Measurements from ENCODE around the gene NRTN. TPM values are rescaled to one million over a fixed set of nuclear protein-coding genes. Genes with fewer than 3 reads are reported as not detected.

NRTN gene
- total RNA-seq, 2 experiments from 2014 or later, result 0.49 to 3.2 TPM

DNA sequence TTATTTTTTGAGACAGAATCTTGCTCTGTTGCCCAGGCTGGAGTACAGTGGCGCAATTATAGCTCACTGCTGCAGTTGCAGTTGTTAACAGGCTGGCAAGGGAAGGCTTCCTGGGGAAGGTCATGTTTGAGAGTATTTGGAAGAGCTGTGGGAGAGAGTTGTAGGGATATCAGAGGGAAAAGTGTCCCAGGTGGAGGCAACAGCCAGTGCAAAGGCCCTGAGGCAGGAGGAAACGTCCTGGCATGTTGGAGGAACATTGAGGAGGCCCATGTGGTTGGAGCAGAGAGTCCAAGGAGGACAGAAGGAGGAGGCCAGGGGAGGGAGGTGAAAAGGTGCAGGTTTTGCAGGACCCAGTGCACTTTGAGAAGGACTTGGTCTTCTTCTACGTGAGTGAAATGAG is 11.7 kb upstream of the NRTN start:
- intact Hi-C loops (cut with micrococcal nuclease; ENCODE audit: unreplicated experiment), result loop anchor here (10.0 kb wide), 1 partner anchor 168 kb away; the partner anchor contains the start of genes SAFB and SAFB2

DNA sequence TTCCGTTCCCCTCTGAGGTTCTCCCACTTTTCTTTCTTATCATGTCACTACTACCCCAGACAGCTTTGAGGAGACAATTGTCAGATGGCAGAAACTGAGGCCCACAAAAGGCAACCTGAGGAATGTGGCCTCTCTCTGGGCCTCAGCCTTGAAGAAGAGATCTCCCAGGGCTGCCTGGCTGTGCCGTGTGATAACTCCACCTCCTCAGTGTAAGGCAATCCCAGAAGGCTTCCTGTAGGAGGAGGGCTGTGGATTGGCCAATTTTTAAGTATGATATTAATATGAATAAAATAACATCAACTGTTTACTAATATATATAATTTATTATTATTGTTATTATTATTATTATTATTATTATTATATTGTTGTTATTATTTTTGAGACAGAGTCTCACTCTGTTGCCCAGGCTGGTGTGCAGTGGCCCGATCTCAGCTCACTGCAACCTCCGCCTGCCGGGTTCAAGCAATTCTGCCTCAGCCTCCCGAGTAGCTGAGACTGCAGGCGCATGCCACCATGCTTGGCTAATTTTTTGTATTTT is 9.4 kb upstream of the NRTN start:
- intact Hi-C loops (cut with micrococcal nuclease; ENCODE audit: unreplicated experiment), result loop anchor here (10.0 kb wide), 1 partner anchor 171 kb away; the partner anchor contains the start of genes SAFB and SAFB2
- Histone ChIP-seq H3K4me3 (ENCODE audit: low read depth, low read length, poor library complexity, severe bottlenecking) (no peak overlapping the region), H4K20me1 (ENCODE audit: insufficient read depth, low read length) (no peaks in the 10 kb centered on the region), H3K4me1 (ENCODE audit: insufficient read depth, low read length, poor library complexity, severe bottlenecking) (peaks cover 3% of the 10 kb centered on the region), H3K36me3 (ENCODE audit: insufficient read depth, low read length) (no peaks in the 10 kb centered on the region), H3K9me3 (ENCODE audit: low read length) (no peaks in the 10 kb centered on the region), H3K27ac (ENCODE audit: low read depth, low read length, poor library complexity, severe bottlenecking) (no peak overlapping the region), H3K79me2 (ENCODE audit: insufficient read depth, low read depth, low read length) (no peaks in the 10 kb centered on the region), H2AFZ (ENCODE audit: low read length) (no peak overlapping the region), H3K4me2 (ENCODE audit: low read length) (no peak overlapping the region), H3K9me2 (ENCODE audit: insufficient read depth, low read length) (no peaks in the 10 kb centered on the region)
- no TSS peak for BruUV-seq (replicated peaks)
- POLR2A ChIA-PET, result no interaction called here
- TF ChIP-seq CTCF (conservative IDR thresholded peaks at IDR 0.05; ENCODE audit: low read length), result no peak
- TF ChIP-seq EZH2phosphoT487 (IDR thresholded peaks at IDR 0.05; ENCODE audit: borderline replicate concordance, low read depth, low read length), result no peak
- CTCF ChIA-PET (ENCODE audit: unreplicated experiment), result no interaction called here
- no peak for DNase-seq (ENCODE audit: low spot score)

More for the DNA sequence above, 11.7 kb upstream of the NRTN start:
- ChIA-PET CTCF (ENCODE audit: unreplicated experiment) (no interaction called here), POLR2A (no interaction called here)
- BruUV-seq (replicated peaks), result no TSS peak
- Histone ChIP-seq H3K36me3 (ENCODE audit: insufficient read depth, low read length) (peaks cover 22% of the 10 kb centered on the region), H3K9me2 (ENCODE audit: insufficient read depth, low read length) (no peaks in the 10 kb centered on the region), H3K4me1 (ENCODE audit: insufficient read depth, low read length, poor library complexity, severe bottlenecking) (peaks cover 9% of the 10 kb centered on the region), H3K4me2 (ENCODE audit: low read length) (no peak overlapping the region), H2AFZ (ENCODE audit: low read length) (no peak overlapping the region), H3K79me2 (ENCODE audit: insufficient read depth, low read depth, low read length) (peaks cover 7% of the 10 kb centered on the region; the same call in 1 of the 2 replicates), H3K9me3 (ENCODE audit: low read length) (no peaks in the 10 kb centered on the region), H3K4me3 (ENCODE audit: low read depth, low read length, poor library complexity, severe bottlenecking) (no peak overlapping the region), H4K20me1 (ENCODE audit: insufficient read depth, low read length) (no peaks in the 10 kb centered on the region), H3K27ac (ENCODE audit: low read depth, low read length, poor library complexity, severe bottlenecking) (no peak overlapping the region)
- no peak for DNase-seq (ENCODE audit: low spot score)
- TF ChIP-seq EZH2phosphoT487 (IDR thresholded peaks at IDR 0.05; ENCODE audit: borderline replicate concordance, low read depth, low read length), result no peak

GRCh38 chr19:5798244-5798643 is 6.6 kb upstream of the NRTN start:
- H4K20me1 ChIP-seq (ENCODE audit: insufficient read depth, low read length), result no peaks in the 10 kb centered on the region
- intact Hi-C loops (cut with micrococcal nuclease; ENCODE audit: unreplicated experiment), result loop anchor here (10.0 kb wide), 1 partner anchor 173 kb away; the partner anchor contains the start of genes SAFB and SAFB2
- DNase-seq (ENCODE audit: low spot score), result no peak
- no TSS peak for BruUV-seq (replicated peaks)
- no peaks in the 10 kb centered on the region for H3K4me1 ChIP-seq (ENCODE audit: insufficient read depth, low read length, poor library complexity, severe bottlenecking)
- no peak overlapping the region for H3K27ac ChIP-seq (ENCODE audit: low read depth, low read length, poor library complexity, severe bottlenecking)
- H3K4me3 ChIP-seq (ENCODE audit: low read depth, low read length, poor library complexity, severe bottlenecking), result no peak overlapping the region
- CTCF ChIA-PET (ENCODE audit: unreplicated experiment), result no interaction called here
- H2AFZ ChIP-seq (ENCODE audit: low read length), result no peak overlapping the region
- no peaks in the 10 kb centered on the region for H3K36me3 ChIP-seq (ENCODE audit: insufficient read depth, low read length)
- no peaks in the 10 kb centered on the region for H3K9me2 ChIP-seq (ENCODE audit: insufficient read depth, low read length)
- no peaks in the 10 kb centered on the region for H3K79me2 ChIP-seq (ENCODE audit: insufficient read depth, low read depth, low read length)
- H3K9me3 ChIP-seq (ENCODE audit: low read length), result no peaks in the 10 kb centered on the region
- no peak overlapping the region for H3K4me2 ChIP-seq (ENCODE audit: low read length)
- POLR2A ChIA-PET, result no interaction called here
- TF ChIP-seq CTCF (conservative IDR thresholded peaks at IDR 0.05; ENCODE audit: low read length) (no peak), EZH2phosphoT487 (IDR thresholded peaks at IDR 0.05; ENCODE audit: borderline replicate concordance, low read depth, low read length) (no peak)
